Neural progenitor cell (in vitro differentiated cells): ENCODE results near the gene CPLX3.

Experiments used
- CTCF ChIP-seq: fragments of 200-600 bp; sonication (generic); IDR thresholded peaks from 2 replicates; pipeline ENCODE4 v1.5.1; 2017; ENCODE audit warnings: antibody characterized with exemption, mild to moderate bottlenecking
- EZH2phosphoT487 ChIP-seq: fragments of 200-600 bp; sonication (generic); IDR thresholded peaks from 2 replicates; pipeline ENCODE4 v1.6.1; 2017; ENCODE audit warnings: antibody characterized with exemption

GRCh38 chr15:74826921-74827320 lies 494 bp downstream of the CPLX3 start:
- TF ChIP-seq CTCF (no peak), EZH2phosphoT487 (no peak)
